Stimulated activated CD4-positive, alpha-beta T cell treated with anti-CD3 and anti-CD28 coated beads, Interleukin-15, amount 100 ng/mL, for 1 hour (primary cell): ENCODE data around the gene HBA2.
"Not testable (repeated sequence)": the region's sequence is repeated elsewhere in the genome, so short reads cannot be mapped to it uniquely, and the experiment has no call there.

Source experiments
- DNase-seq, 2 donors: peaks; one replicate each; pipeline ENCODE4 v3.0.0-alpha.2; 2020; ENCODE audit warnings: low read depth in 1 of 2, low spot score in 1 of 2

HBA2 gene

GRCh38 chr16:191831-192230 lies 19.2 kb downstream of the HBA2 start:
- DNase-seq, result no peak

- no peak for DNase-seq
Observed at GRCh38 chr16:192686-193085, 20.0 kb downstream of the HBA2 start.

- DNase-seq, result no peak
Observed at GRCh38 chr16:193441-193840, 20.8 kb downstream of the HBA2 start.

- DNase-seq, result no peak
Observed at GRCh38 chr16:194516-194915, 21.8 kb downstream of the HBA2 start.

GRCh38 chr16:200388-200787 lies 27.7 kb downstream of the HBA2 start:
- no peak for DNase-seq

- DNase-seq, result no peak
Observed at GRCh38 chr16:203246-203645, 30.6 kb downstream of the HBA2 start.

GRCh38 chr16:204046-204445 lies 31.4 kb downstream of the HBA2 start:
- DNase-seq, result not testable (repeated sequence)

- DNase-seq, result not testable (repeated sequence)
Observed at GRCh38 chr16:209359-209758, 36.7 kb downstream of the HBA2 start.

- DNase-seq, result not testable (repeated sequence)
Observed at GRCh38 chr16:211631-212180, 39.0 kb downstream of the HBA2 start.

GRCh38 chr16:212999-213398 lies 40.3 kb downstream of the HBA2 start:
- DNase-seq, result no peak

GRCh38 chr16:220021-220420 lies 47.3 kb downstream of the HBA2 start:
- DNase-seq, result no peak
